ENCODE results near the gene GLRA3.

Gene GLRA3

GRCh38 chr4:174635732-174636131 lies 193.3 kb downstream of the GLRA3 start:
- no peak for TF ChIP-seq PPARA (CRISPR knock-in tag; IDR thresholded peaks at IDR 0.05; ENCODE audit: borderline replicate concordance)
- no peak for TF ChIP-seq SNAI2 (CRISPR knock-in tag; IDR thresholded peaks at IDR 0.05)
- no peak for TF ChIP-seq POU6F1 (CRISPR knock-in tag; IDR thresholded peaks at IDR 0.05; ENCODE audit: borderline replicate concordance, low read depth)
- TF ChIP-seq PATZ1 (CRISPR knock-in tag; IDR thresholded peaks at IDR 0.05; ENCODE audit: borderline replicate concordance), result no peak
- no peak for TF ChIP-seq ZNF70 (CRISPR knock-in tag; IDR thresholded peaks at IDR 0.05)
- TF ChIP-seq ISL1 (CRISPR knock-in tag; IDR thresholded peaks at IDR 0.05), result no peak
- TF ChIP-seq ZC3H10 (CRISPR knock-in tag; IDR thresholded peaks at IDR 0.05), result no peak
- TF ChIP-seq ESRRG (CRISPR knock-in tag; IDR thresholded peaks at IDR 0.05), result no peak
- no peak for TF ChIP-seq CREB5 (CRISPR knock-in tag; IDR thresholded peaks at IDR 0.05; ENCODE audit: low read depth)
- TF ChIP-seq GLIS3 (CRISPR knock-in tag; IDR thresholded peaks at IDR 0.05), result no peak
- TF ChIP-seq TCF4 (CRISPR knock-in tag; IDR thresholded peaks at IDR 0.05; ENCODE audit: borderline replicate concordance), result no peak
- TF ChIP-seq CSDC2 (CRISPR knock-in tag; IDR thresholded peaks at IDR 0.05), result no peak
- no peak for TF ChIP-seq ZNF565 (CRISPR knock-in tag; conservative IDR thresholded peaks at IDR 0.05; ENCODE audit: low read depth)
- no peak for TF ChIP-seq OSR1 (CRISPR knock-in tag; IDR thresholded peaks at IDR 0.05)
- no peak for TF ChIP-seq ZNF8 (CRISPR knock-in tag; IDR thresholded peaks at IDR 0.05)

GRCh38 chr4:174633399-174633798 lies 195.6 kb downstream of the GLRA3 start:
- ATAC-seq, result no peak
- TF ChIP-seq CSDC2 (CRISPR knock-in tag; IDR thresholded peaks at IDR 0.05) (no peak), RARB (CRISPR knock-in tag; IDR thresholded peaks at IDR 0.05) (no peak), ZNF565 (CRISPR knock-in tag; conservative IDR thresholded peaks at IDR 0.05; ENCODE audit: low read depth) (no peak), SNAI2 (CRISPR knock-in tag; IDR thresholded peaks at IDR 0.05) (no peak), GLIS3 (CRISPR knock-in tag; IDR thresholded peaks at IDR 0.05) (no peak), POU6F1 (CRISPR knock-in tag; IDR thresholded peaks at IDR 0.05; ENCODE audit: borderline replicate concordance, low read depth) (no peak), TSHZ2 (CRISPR knock-in tag; IDR thresholded peaks at IDR 0.05) (no peak), ZC3H10 (CRISPR knock-in tag; IDR thresholded peaks at IDR 0.05) (no peak), CREB5 (CRISPR knock-in tag; IDR thresholded peaks at IDR 0.05; ENCODE audit: low read depth) (no peak), ZNF70 (CRISPR knock-in tag; IDR thresholded peaks at IDR 0.05) (no peak), PPARA (CRISPR knock-in tag; IDR thresholded peaks at IDR 0.05; ENCODE audit: borderline replicate concordance) (no peak), TOX (CRISPR knock-in tag; IDR thresholded peaks at IDR 0.05; ENCODE audit: borderline replicate concordance) (no peak), ARNTL (CRISPR knock-in tag; IDR thresholded peaks at IDR 0.05; ENCODE audit: borderline replicate concordance, low read depth) (no peak), CSRNP3 (CRISPR knock-in tag; IDR thresholded peaks at IDR 0.05) (no peak), ISL1 (CRISPR knock-in tag; IDR thresholded peaks at IDR 0.05) (no peak), BACH2 (CRISPR knock-in tag; IDR thresholded peaks at IDR 0.05; ENCODE audit: borderline replicate concordance) (no peak), PATZ1 (CRISPR knock-in tag; IDR thresholded peaks at IDR 0.05; ENCODE audit: borderline replicate concordance) (no peak), ZFP30 (CRISPR knock-in tag; IDR thresholded peaks at IDR 0.05) (no peak)

More at GRCh38 chr4:174635732-174636131, 193.3 kb downstream of the GLRA3 start:
- ATAC-seq, result no peak

Measured in SK-N-SH treated with all-trans-retinoic acid at 6 μM for 48 hours (cell line).